Measurements from ENCODE around the gene TAMALIN.

The TAMALIN gene

DNA sequence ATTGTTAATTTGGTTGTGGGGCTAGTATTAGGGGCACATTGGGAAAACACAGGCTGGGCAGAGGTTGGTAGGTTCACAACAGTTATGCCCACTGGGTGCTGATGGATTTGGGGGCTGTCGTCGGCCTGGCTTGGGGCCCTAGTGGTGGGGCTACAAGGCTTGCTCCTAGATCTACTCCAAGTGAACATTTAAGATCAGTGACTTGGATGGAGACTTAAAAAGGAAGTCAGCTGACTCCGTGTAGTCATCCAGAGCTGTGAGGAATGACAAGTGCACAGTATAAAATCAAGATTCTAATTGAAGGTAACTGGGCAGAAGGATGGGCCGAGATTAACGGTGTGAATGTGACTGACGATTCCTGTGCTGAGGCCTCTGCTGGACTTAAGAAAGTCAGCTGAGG, 31.7 kb downstream of the TAMALIN start:
- Histone ChIP-seq H3K4me1 (ENCODE audit: control insufficient read depth, insufficient read depth, low read length, unreplicated experiment) (peaks cover 23% of the 10 kb centered on the region), H3K27ac (ENCODE audit: low read depth, low read length) (no peak overlapping the region), H3K4me3 (ENCODE audit: low read depth, low read length) (no peak overlapping the region)

DNA sequence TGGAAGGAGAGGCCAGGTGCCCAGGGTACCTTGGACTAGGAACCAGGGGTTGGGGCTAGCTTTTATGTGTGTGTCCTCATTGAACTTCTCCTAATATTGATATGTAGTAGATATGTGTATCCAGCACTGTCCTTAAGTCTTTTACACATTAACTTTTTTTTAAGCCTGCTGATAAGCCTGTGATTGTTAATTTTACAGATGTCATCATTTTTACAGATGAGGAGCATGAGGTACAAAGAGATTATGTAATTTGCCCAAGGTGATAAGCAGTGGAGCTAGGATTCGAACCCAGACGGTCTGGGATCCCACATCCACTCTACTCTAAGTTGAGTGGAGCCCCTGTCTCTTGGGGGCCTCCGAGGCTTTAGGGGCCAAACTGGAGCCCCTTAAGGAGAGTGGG, 34.3 kb downstream of the TAMALIN start:
- H3K4me1 ChIP-seq (ENCODE audit: control insufficient read depth, insufficient read depth, low read length, unreplicated experiment) = peaks cover 40% of the 10 kb centered on the region
- H3K79me2 ChIP-seq (ENCODE audit: control insufficient read depth, insufficient read depth, low read length, unreplicated experiment) = no peaks in the 10 kb centered on the region
- no peaks in the 10 kb centered on the region for H3K36me3 ChIP-seq (ENCODE audit: insufficient read depth, low read length)
- no peak overlapping the region for H3K27ac ChIP-seq (ENCODE audit: low read depth, low read length)
- no peaks in the 10 kb centered on the region for H3K27me3 ChIP-seq (ENCODE audit: insufficient read depth, low read length)
- no peak overlapping the region for H3K4me3 ChIP-seq (ENCODE audit: low read depth, low read length)
- no peak overlapping the region for H2AFZ ChIP-seq (ENCODE audit: low read length, unreplicated experiment)

More for the DNA sequence above, 31.7 kb downstream of the TAMALIN start:
- Histone ChIP-seq H3K36me3 (ENCODE audit: insufficient read depth, low read length) (no peaks in the 10 kb centered on the region), H3K27me3 (ENCODE audit: insufficient read depth, low read length) (no peaks in the 10 kb centered on the region; the same call in 1 of the 2 replicates), H2AFZ (ENCODE audit: low read length, unreplicated experiment) (no peak overlapping the region), H3K79me2 (ENCODE audit: control insufficient read depth, insufficient read depth, low read length, unreplicated experiment) (no peaks in the 10 kb centered on the region)

DNA sequence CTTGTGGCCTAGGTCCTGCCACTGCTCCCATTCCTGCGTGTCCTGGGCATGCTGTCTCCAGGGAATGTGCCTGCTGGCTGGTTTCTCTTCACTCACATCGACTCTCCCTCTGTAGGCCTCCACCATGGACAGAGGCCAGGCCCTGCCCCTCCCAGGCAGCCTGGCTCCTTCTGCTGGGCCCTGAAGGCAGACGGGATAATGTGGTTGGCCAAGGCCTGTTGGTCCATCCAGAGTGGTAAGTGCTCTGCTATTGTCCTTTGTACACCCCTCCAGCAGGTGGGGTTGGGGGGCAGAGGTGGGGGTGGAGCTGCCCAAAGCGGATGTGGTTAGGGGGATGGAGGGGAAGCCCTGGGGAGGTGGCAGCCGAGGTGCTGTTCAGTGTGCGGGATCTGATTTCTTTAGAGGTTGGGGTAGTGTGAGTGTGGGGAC, 35.0 kb downstream of the TAMALIN start:
- Histone ChIP-seq H3K27me3 (ENCODE audit: insufficient read depth, low read length) (no peaks in the 10 kb centered on the region), H2AFZ (ENCODE audit: low read length, unreplicated experiment) (no peak overlapping the region), H3K4me3 (ENCODE audit: low read depth, low read length) (no peak overlapping the region), H3K4me1 (ENCODE audit: control insufficient read depth, insufficient read depth, low read length, unreplicated experiment) (peaks cover 36% of the 10 kb centered on the region), H3K36me3 (ENCODE audit: insufficient read depth, low read length) (no peaks in the 10 kb centered on the region), H3K79me2 (ENCODE audit: control insufficient read depth, insufficient read depth, low read length, unreplicated experiment) (no peaks in the 10 kb centered on the region), H3K27ac (ENCODE audit: low read depth, low read length) (no peak overlapping the region)

- Histone ChIP-seq H3K36me3 (ENCODE audit: insufficient read depth, low read length) (no peaks in the 10 kb centered on the region), H2AFZ (ENCODE audit: low read length, unreplicated experiment) (no peak overlapping the region), H3K4me3 (ENCODE audit: low read depth, low read length) (no peak overlapping the region), H3K4me1 (ENCODE audit: control insufficient read depth, insufficient read depth, low read length, unreplicated experiment) (peaks cover 31% of the 10 kb centered on the region), H3K79me2 (ENCODE audit: control insufficient read depth, insufficient read depth, low read length, unreplicated experiment) (no peaks in the 10 kb centered on the region), H3K27ac (ENCODE audit: low read depth, low read length) (no peak overlapping the region), H3K27me3 (ENCODE audit: insufficient read depth, low read length) (no peaks in the 10 kb centered on the region)
These were observed 36.1 kb downstream of the TAMALIN start for GRCh38 chr12:52042706-52043385.

GRCh38 chr12:52043386-52044212, 36.9 kb downstream of the TAMALIN start:
- Histone ChIP-seq H3K27ac (ENCODE audit: low read depth, low read length) (peak overlapping the region; percentile 51), H2AFZ (ENCODE audit: low read length, unreplicated experiment) (no peak overlapping the region), H3K36me3 (ENCODE audit: insufficient read depth, low read length) (no peaks in the 10 kb centered on the region), H3K79me2 (ENCODE audit: control insufficient read depth, insufficient read depth, low read length, unreplicated experiment) (no peaks in the 10 kb centered on the region), H3K4me1 (ENCODE audit: control insufficient read depth, insufficient read depth, low read length, unreplicated experiment) (peaks cover 26% of the 10 kb centered on the region), H3K27me3 (ENCODE audit: insufficient read depth, low read length) (no peaks in the 10 kb centered on the region), H3K4me3 (ENCODE audit: low read depth, low read length) (no peak overlapping the region)

DNA sequence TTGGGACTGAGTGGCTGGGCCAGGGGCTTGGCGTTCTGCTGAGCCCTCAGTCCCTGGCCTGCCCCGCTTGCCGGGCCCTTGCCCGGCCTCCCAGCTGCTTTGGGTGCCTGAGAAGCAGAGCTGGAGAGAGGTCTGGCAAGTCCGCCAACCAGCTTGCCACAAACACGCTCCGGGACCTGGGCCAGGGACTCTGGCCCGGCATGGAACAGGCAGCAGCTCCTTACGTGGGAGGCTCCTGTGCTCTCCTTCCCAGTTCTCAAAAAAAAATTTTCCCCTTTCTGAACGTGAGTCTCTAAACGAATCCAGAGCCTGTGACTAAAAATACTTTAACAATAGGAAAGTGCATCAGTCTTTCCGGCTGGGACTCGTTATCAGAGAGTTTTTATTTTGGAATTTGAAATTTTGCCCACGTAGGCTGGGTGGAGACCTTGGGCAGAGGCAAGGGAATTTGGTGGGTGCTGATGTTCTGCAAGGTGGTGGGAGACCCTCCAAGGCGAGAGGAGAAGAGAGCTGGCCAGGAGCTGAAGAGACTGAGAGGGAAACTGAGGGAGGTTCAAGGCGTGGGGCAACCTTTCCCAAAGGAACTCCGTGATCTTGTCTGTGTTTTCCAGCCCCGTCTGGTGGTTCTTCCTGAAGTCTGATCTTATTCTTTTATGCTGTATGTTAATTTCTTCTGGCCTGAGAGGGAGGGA, 37.7 kb downstream of the TAMALIN start:
- no peaks in the 10 kb centered on the region for H3K36me3 ChIP-seq (ENCODE audit: insufficient read depth, low read length)
- H3K79me2 ChIP-seq (ENCODE audit: control insufficient read depth, insufficient read depth, low read length, unreplicated experiment) = no peaks in the 10 kb centered on the region
- no peak overlapping the region for H3K4me3 ChIP-seq (ENCODE audit: low read depth, low read length)
- H2AFZ ChIP-seq (ENCODE audit: low read length, unreplicated experiment) = no peak overlapping the region
- peak overlapping the region; percentile 51 for H3K27ac ChIP-seq (ENCODE audit: low read depth, low read length)
- no peaks in the 10 kb centered on the region for H3K27me3 ChIP-seq (ENCODE audit: insufficient read depth, low read length)
- peaks cover 23% of the 10 kb centered on the region for H3K4me1 ChIP-seq (ENCODE audit: control insufficient read depth, insufficient read depth, low read length, unreplicated experiment)

GRCh38 chr12:52045794-52046199, 39.1 kb downstream of the TAMALIN start:
- H3K4me3 ChIP-seq (ENCODE audit: low read depth, low read length) = no peak overlapping the region
- no peaks in the 10 kb centered on the region for H3K79me2 ChIP-seq (ENCODE audit: control insufficient read depth, insufficient read depth, low read length, unreplicated experiment)
- no peak overlapping the region for H2AFZ ChIP-seq (ENCODE audit: low read length, unreplicated experiment)
- no peaks in the 10 kb centered on the region for H3K27me3 ChIP-seq (ENCODE audit: insufficient read depth, low read length)
- no peaks in the 10 kb centered on the region for H3K36me3 ChIP-seq (ENCODE audit: insufficient read depth, low read length)
- no peak overlapping the region for H3K27ac ChIP-seq (ENCODE audit: low read depth, low read length)
- H3K4me1 ChIP-seq (ENCODE audit: control insufficient read depth, insufficient read depth, low read length, unreplicated experiment) = peaks cover 33% of the 10 kb centered on the region

DNA sequence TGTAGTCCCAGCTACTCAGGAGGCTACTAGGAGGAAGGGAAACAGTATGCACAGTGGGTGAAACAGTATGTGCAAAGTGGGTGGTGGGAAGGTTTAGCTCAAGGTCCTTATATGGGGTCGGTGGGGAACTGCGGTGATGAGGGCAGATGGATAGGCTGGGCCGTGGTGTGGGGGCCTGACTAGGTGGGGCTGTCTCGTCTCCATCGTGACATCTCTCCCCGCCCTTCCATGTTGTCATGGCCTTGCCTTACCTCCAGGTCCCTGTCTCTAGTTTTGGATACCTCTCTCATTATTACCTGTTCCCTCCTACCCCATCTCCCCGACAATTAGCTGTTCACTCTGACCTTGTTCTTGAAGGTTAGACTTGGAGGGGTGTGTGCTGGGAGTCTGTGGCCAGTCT, 40.1 kb downstream of the TAMALIN start:
- Histone ChIP-seq H3K79me2 (ENCODE audit: control insufficient read depth, insufficient read depth, low read length, unreplicated experiment) (no peaks in the 10 kb centered on the region), H3K36me3 (ENCODE audit: insufficient read depth, low read length) (no peaks in the 10 kb centered on the region), H3K27ac (ENCODE audit: low read depth, low read length) (no peak overlapping the region), H2AFZ (ENCODE audit: low read length, unreplicated experiment) (no peak overlapping the region), H3K4me3 (ENCODE audit: low read depth, low read length) (no peak overlapping the region), H3K4me1 (ENCODE audit: control insufficient read depth, insufficient read depth, low read length, unreplicated experiment) (peaks cover 33% of the 10 kb centered on the region), H3K27me3 (ENCODE audit: insufficient read depth, low read length) (no peaks in the 10 kb centered on the region)

DNA sequence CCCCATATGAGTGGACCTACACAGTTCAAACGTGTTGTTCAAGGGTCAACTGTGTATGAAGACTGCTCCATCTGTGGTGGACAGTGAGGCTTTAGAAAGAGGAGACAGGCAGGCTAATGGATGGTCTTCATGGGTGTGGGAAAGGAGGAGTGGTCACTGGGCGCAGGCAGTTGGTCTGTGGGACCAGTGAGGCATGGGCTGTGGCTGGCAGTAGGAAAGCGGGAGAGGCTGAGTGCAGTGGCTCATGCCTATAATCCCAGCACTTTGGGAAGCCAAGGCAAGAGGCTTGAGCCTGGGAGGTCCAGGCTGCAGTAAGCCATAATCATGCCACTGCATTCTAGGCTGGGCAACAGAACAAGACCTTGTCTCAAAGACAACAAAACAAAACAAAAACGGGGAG, 42.5 kb downstream of the TAMALIN start:
- no peak overlapping the region for H3K27ac ChIP-seq (ENCODE audit: low read depth, low read length)
- H3K4me3 ChIP-seq (ENCODE audit: low read depth, low read length) = no peak overlapping the region
- H3K27me3 ChIP-seq (ENCODE audit: insufficient read depth, low read length) = no peaks in the 10 kb centered on the region
- H3K79me2 ChIP-seq (ENCODE audit: control insufficient read depth, insufficient read depth, low read length, unreplicated experiment) = no peaks in the 10 kb centered on the region
- H3K36me3 ChIP-seq (ENCODE audit: insufficient read depth, low read length) = no peaks in the 10 kb centered on the region
- H2AFZ ChIP-seq (ENCODE audit: low read length, unreplicated experiment) = no peak overlapping the region
- peaks cover 23% of the 10 kb centered on the region for H3K4me1 ChIP-seq (ENCODE audit: control insufficient read depth, insufficient read depth, low read length, unreplicated experiment)

DNA sequence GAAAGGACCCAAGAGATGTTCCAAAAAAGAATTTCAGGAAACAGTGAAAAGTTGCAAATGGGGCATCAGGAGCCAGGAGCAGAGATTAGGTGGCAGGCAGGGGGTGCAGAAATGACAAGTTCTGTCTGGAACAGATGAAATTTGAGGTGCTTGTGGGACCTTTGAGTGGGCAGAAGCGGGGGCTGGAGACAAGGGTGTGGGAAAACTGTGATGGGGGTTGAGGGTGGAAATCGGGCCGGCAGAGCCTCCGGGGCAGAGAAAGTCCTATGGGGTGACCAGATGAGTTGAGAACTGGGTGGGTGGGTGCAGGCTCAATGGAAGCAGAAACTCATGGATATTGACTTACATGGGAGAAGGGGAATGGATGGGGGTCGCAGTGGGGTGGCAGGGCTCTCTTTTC, 42.9 kb downstream of the TAMALIN start:
- no peaks in the 10 kb centered on the region for H3K79me2 ChIP-seq (ENCODE audit: control insufficient read depth, insufficient read depth, low read length, unreplicated experiment)
- H3K27ac ChIP-seq (ENCODE audit: low read depth, low read length) = peak overlapping the region; percentile 83; the same call in 1 of the 2 replicates
- H3K36me3 ChIP-seq (ENCODE audit: insufficient read depth, low read length) = no peaks in the 10 kb centered on the region
- peak overlapping the region; percentile 77; the same call in 1 of the 2 replicates for H3K4me3 ChIP-seq (ENCODE audit: low read depth, low read length)
- H2AFZ ChIP-seq (ENCODE audit: low read length, unreplicated experiment) = no peak overlapping the region
- no peaks in the 10 kb centered on the region for H3K27me3 ChIP-seq (ENCODE audit: insufficient read depth, low read length)
- peaks cover 19% of the 10 kb centered on the region for H3K4me1 ChIP-seq (ENCODE audit: control insufficient read depth, insufficient read depth, low read length, unreplicated experiment)
